GM12878 (cell line): Measurements from ENCODE around the gene CNST. TPM values are rescaled to one million over a fixed set of nuclear protein-coding genes. Genes with fewer than 3 reads are reported as not detected.

ENCODE experiments used
- ATAC-seq: fragments of 200-7000 bp; cut with Tn5 transposase; 3 replicates; pipeline ENCODE4 v1.9.1; 2020; ENCODE audit warnings: mild to moderate bottlenecking, moderate library complexity
- BruUV-seq: library from RNA; stranded (reverse); fragments of 400-500 nt; replicated peaks from 2 replicates; lab custom pipeline; 2021; lab: Mats Ljungman, UMichigan
- CTCF ChIA-PET: fragments of 300-600 bp; sonication (Branson Sonifier 250); formaldehyde crosslinking; extraction: SDS; loops from one replicate; lab custom pipeline; 2021; ENCODE audit warnings: inconsistent platforms; lab: Yijun Ruan, JAX
- POLR2A ChIA-PET: fragments of 350-600 bp; formaldehyde crosslinking; extraction: SDS; loops from one replicate; lab custom pipeline; 2021; ENCODE audit warnings: inconsistent platforms; lab: Charles Lee
- RAD21 ChIA-PET: fragments of 300-600 bp; sonication (Branson Sonifier 250); formaldehyde crosslinking; loops from one replicate; lab custom pipeline; 2023; ENCODE audit warnings: antibody characterized with exemption; ENCODE audit not compliant: unreplicated experiment; lab: Charles Lee
- SMC1A ChIA-PET: fragments of 300-600 bp; sonication (Branson Sonifier 250); formaldehyde crosslinking; loops from one replicate; lab custom pipeline; 2023; ENCODE audit not compliant: unreplicated experiment, uncharacterized antibody; lab: Charles Lee
- DNase-seq: peaks from one replicate; pipeline ENCODE4 v3.0.0-alpha.2; 2011; ENCODE audit warnings: low read depth, low spot score
- FAIRE-seq: peaks from 3 replicates; lab custom pipeline; 2011; peaks lifted over from hg19 to GRCh38; lab: Jason Lieb, UNC
- H2AFZ ChIP-seq: 2 replicates; pipeline ENCODE4 v1.6.0; 2011; ENCODE audit warnings: low read depth, low read length, control low read depth; ENCODE audit not compliant: control insufficient read depth
- H3K27ac ChIP-seq: 2 replicates; pipeline ENCODE4 v1.5.1; 2011; ENCODE audit warnings: control low read depth; ENCODE audit not compliant: control insufficient read depth, insufficient read depth
- H3K27me3 ChIP-seq, 2 experiments: replicated peaks in 1 of 2; 2 replicates each; pipeline versions ENCODE4 v1.6.0 to v1.6.1; 2011; ENCODE audit warnings: low read length in 1 of 2; ENCODE audit not compliant: control insufficient read depth in 2 of 2, insufficient read depth in 2 of 2
- H3K36me3 ChIP-seq, 2 experiments: 2 replicates each; pipeline ENCODE4 v1.5.1; 2011; ENCODE audit warnings: low read length in 1 of 2; ENCODE audit not compliant: control insufficient read depth in 2 of 2, insufficient read depth in 2 of 2
- H3K4me1 ChIP-seq: 2 replicates; pipeline ENCODE4 v1.6.1; 2011; ENCODE audit warnings: mild to moderate bottlenecking, low read length, moderate library complexity, mixed read lengths; ENCODE audit not compliant: control insufficient read depth, insufficient read depth
- H3K4me2 ChIP-seq: 2 replicates; pipeline ENCODE4 v1.6.0; 2011; ENCODE audit warnings: control low read depth; ENCODE audit not compliant: control insufficient read depth, insufficient read depth
- H3K4me3 ChIP-seq: fragments of 200-600 bp; sonication (generic); 2 replicates; pipeline ENCODE4 v1.5.1; 2016
- H3K79me2 ChIP-seq: 2 replicates; pipeline ENCODE4 v1.6.0; 2011; ENCODE audit warnings: low read length; ENCODE audit not compliant: control insufficient read depth, insufficient read depth
- H3K9ac ChIP-seq: 2 replicates; pipeline ENCODE4 v1.8.0; 2011; ENCODE audit warnings: low read length, control low read depth, mixed read lengths; ENCODE audit not compliant: control insufficient read depth, insufficient read depth
- H3K9me3 ChIP-seq: replicated peaks from 3 replicates; pipeline ENCODE4 v1.5.1; 2011; ENCODE audit warnings: mild to moderate bottlenecking, low read length; ENCODE audit not compliant: control insufficient read depth, insufficient read depth
- H4K20me1 ChIP-seq: 2 replicates; pipeline ENCODE4 v1.6.0; 2011; ENCODE audit not compliant: control insufficient read depth, insufficient read depth
- BRCA1 ChIP-seq: IDR thresholded peaks from 2 replicates; pipeline ENCODE4 v1.6.1; 2011; ENCODE audit warnings: low read depth, low read length, improper control_type of control experiment
- CHD4 ChIP-seq: fragments of 200-600 bp; sonication (generic); IDR thresholded peaks from 2 replicates; pipeline ENCODE4 v1.6.1; 2016; ENCODE audit warnings: mild to moderate bottlenecking
- EED ChIP-seq: sonication (generic); IDR thresholded peaks from 2 replicates; pipeline ENCODE4 v1.6.1; 2016; ENCODE audit warnings: antibody characterized with exemption, low read depth
- EP300 ChIP-seq, 2 experiments: fragments of 150-350 bp in 1 of 2; IDR thresholded peaks; 2 replicates each; pipeline ENCODE4 v1.6.1; 2011 to 2012; ENCODE audit warnings: low read depth in 2 of 2, low read length in 2 of 2, borderline replicate concordance in 1 of 2, improper control_type of control experiment in 1 of 2, inconsistent platforms in 1 of 2; ENCODE audit not compliant: control insufficient read depth in 1 of 2
- GABPA ChIP-seq: IDR thresholded peaks from 2 replicates; pipeline ENCODE4 v1.6.1; 2014; ENCODE audit warnings: antibody characterized with exemption, low read depth, mild to moderate bottlenecking, inconsistent platforms
- JUND ChIP-seq: IDR thresholded peaks from 2 replicates; pipeline ENCODE4 v1.6.1; 2012; ENCODE audit warnings: low read depth, mild to moderate bottlenecking, low read length, improper control_type of control experiment, moderate library complexity
- KDM1A ChIP-seq: fragments of 200-600 bp; sonication (generic); IDR thresholded peaks from 2 replicates; pipeline ENCODE4 v1.6.1; 2016; ENCODE audit warnings: borderline replicate concordance
- MTA2 ChIP-seq: fragments of 450-650 bp; IDR thresholded peaks from 2 replicates; pipeline ENCODE4 v1.6.1; 2016; ENCODE audit warnings: low read depth, mild to moderate bottlenecking, moderate library complexity
- NFXL1 ChIP-seq: fragments of 450-650 bp; IDR thresholded peaks from 2 replicates; pipeline ENCODE4 v1.6.1; 2017; ENCODE audit warnings: antibody characterized with exemption, mild to moderate bottlenecking, borderline replicate concordance
- NR2F1 ChIP-seq: fragments of 450-650 bp; conservative IDR thresholded peaks from 2 replicates; pipeline ENCODE4 v1.6.1; 2017; ENCODE audit warnings: mild to moderate bottlenecking
- NRF1 ChIP-seq: conservative IDR thresholded peaks from 2 replicates; pipeline ENCODE4 v1.6.1; 2011; ENCODE audit warnings: mild to moderate bottlenecking, low read depth, low read length, improper control_type of control experiment
- PAX5 ChIP-seq: IDR thresholded peaks from 2 replicates; pipeline ENCODE4 v1.6.1; 2011; ENCODE audit warnings: low read depth, low read length, borderline replicate concordance
- PAX8 ChIP-seq: fragments of 450-650 bp; IDR thresholded peaks from 2 replicates; pipeline ENCODE4 v1.6.1; 2017; ENCODE audit warnings: mild to moderate bottlenecking, moderate library complexity
- RUNX3 ChIP-seq: IDR thresholded peaks from 2 replicates; pipeline ENCODE4 v1.6.1; 2012; ENCODE audit warnings: low read length, inconsistent platforms
- SMAD5 ChIP-seq: IDR thresholded peaks from 2 replicates; pipeline ENCODE4 v1.6.1; 2016; ENCODE audit warnings: antibody characterized with exemption, low read depth
- SP1 ChIP-seq: IDR thresholded peaks from one replicate; pipeline ENCODE4 v1.6.1; 2011; ENCODE audit warnings: low read depth, low read length
- SUZ12 ChIP-seq: fragments of 200-600 bp; sonication (generic); IDR thresholded peaks from one replicate; pipeline ENCODE4 v1.6.1; 2018; ENCODE audit warnings: antibody characterized with exemption, mild to moderate bottlenecking; ENCODE audit not compliant: unreplicated experiment
- TAF1 ChIP-seq: IDR thresholded peaks from 2 replicates; pipeline ENCODE4 v1.6.1; 2011; ENCODE audit warnings: mild to moderate bottlenecking, low read depth, low read length, borderline replicate concordance
- TCF3 ChIP-seq: IDR thresholded peaks from 2 replicates; pipeline ENCODE4 v1.6.1; 2012; ENCODE audit warnings: low read depth, mild to moderate bottlenecking, low read length, borderline replicate concordance; ENCODE audit not compliant: insufficient read depth
- WGBS: methylation state at CpG from one replicate; pipeline ENCODE4 v1.1.6; 2016; ENCODE audit warnings: low lambda C conversion rate; ENCODE audit not compliant: insufficient replicate concordance, insufficient coverage; ENCODE audit errors: missing lambda C conversion rate; 5-methylcytosine and 5-hydroxymethylcytosine counted together
- in situ Hi-C: fragments of 300-500 bp; cut with MboI; formaldehyde crosslinking; loops from 9 replicates; pipeline ENCODE4 v1.14.3; 2018; ENCODE audit warnings: mixed read lengths
- intact Hi-C: fragments of 100-400 bp; cut with micrococcal nuclease; formaldehyde crosslinking; loops from one replicate; pipeline ENCODE4 v1.14.2; 2022; ENCODE audit not compliant: unreplicated experiment
- polyA plus RNA-seq, 11 experiments: library from polyadenylated mRNA; depleted of rRNA in 4 of 11; unstranded in 6 of 11; stranded (reverse) in 5 of 11; fragments of >200 nt; fragmentation: Nextera tagmentation in 4 of 11; fragmentation: Illumina TruSeq in 1 of 11; extraction: Ambion mirVana in 4 of 11; extraction: Trizol in 1 of 11; gene quantifications; 1 replicate in 1 of 11; 2 replicates in 10 of 11; pipeline versions ENCODE4 v1.2.1 to v1.2.3, GENCODE V29; 2011 to 2016; ENCODE audit warnings: inconsistent platforms in 2 of 11, missing spikeins in 2 of 11, low read depth in 1 of 11
- total RNA-seq, 4 experiments: library from RNA; depleted of rRNA in 3 of 4; stranded (reverse); fragments of >200 nt in 3 of 4; fragmentation: Illumina TruSeq in 1 of 4; extraction: Trizol in 1 of 4; gene quantifications; 2 replicates each; pipeline versions ENCODE4 v1.2.1 to v1.2.3, GENCODE V29; 2013 to 2021
- TF ChIP-seq, protein P1 (sequence below): IDR thresholded peaks from 2 replicates; pipeline ENCODE4 v1.6.1; 2011; ENCODE audit warnings: low read depth, mild to moderate bottlenecking, low read length, moderate library complexity, borderline replicate concordance; ENCODE audit errors: extremely low read depth
- TF ChIP-seq, protein P2 (sequence below): fragments of 450-650 bp; IDR thresholded peaks from 2 replicates; pipeline ENCODE4 v1.6.1; 2018; ENCODE audit warnings: borderline replicate concordance, mild to moderate bottlenecking; ENCODE audit not compliant: partially characterized antibody

The CNST gene
- total and polyA plus RNA-seq, 10 of the 15 experiments (the other 5 are each of a cell fraction or from before 2014, with no cell fraction given): 4.8 to 16.2 (median 12.3) TPM

DNA sequence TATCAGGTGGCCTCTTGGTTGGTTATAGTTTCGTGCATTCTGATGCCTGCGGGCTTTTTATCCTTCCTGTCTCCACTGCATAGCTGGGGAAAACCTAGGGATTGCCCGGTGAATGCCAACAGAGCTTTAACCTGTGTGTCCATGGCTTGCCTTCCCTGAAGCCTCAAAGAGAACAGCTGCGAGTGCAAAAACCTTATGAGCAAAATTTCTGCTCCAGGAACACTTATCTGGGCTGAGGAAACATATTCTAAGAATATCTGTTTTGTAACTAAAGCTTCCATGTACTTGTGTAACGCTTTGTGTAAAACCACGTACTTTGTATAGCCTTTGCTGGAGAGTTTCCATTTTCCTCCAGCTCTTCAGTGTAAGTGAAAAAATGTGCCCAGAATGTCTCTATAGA, 7.2 kb downstream of the CNST start:
- H3K9ac ChIP-seq: no peak overlapping the region; the same call in 1 of the 2 replicates
- no peak for FAIRE-seq
- DNase-seq: no peak
- peak overlapping the region; percentile 59; the same call in 1 of the 2 replicates for H3K4me2 ChIP-seq
- peaks cover 30% of the 10 kb centered on the region for H3K4me1 ChIP-seq
- peaks cover 3% of the 10 kb centered on the region; the same call in 1 of the 3 replicates for H3K9me3 ChIP-seq
- no peaks in the 10 kb centered on the region for H4K20me1 ChIP-seq
- 23% methylated on average over 6 of the region's 6 CpGs for WGBS
- ChIA-PET POLR2A (interaction anchor here (0.6 to 0.8 kb wide), 3 partner anchors 8 to 56 kb away, joined by 3 read pairs; no protein-coding TSS in a partner anchor), CTCF (interaction anchor here (0.6 to 2.0 kb wide), 4 partner anchors 10 to 126 kb away, joined by 3 to 7 read pairs (median 4); no protein-coding TSS in a partner anchor), RAD21 (interaction anchor here (0.8 to 1.2 kb wide), 3 partner anchors 22 to 122 kb away, joined by 3 read pairs; no protein-coding TSS in a partner anchor), SMC1A (interaction anchor here (1.2 to 1.8 kb wide), 3 partner anchors 12 to 66 kb away, joined by 3 to 8 read pairs (median 4); partner anchors contain the start of gene SMYD3)
- H3K36me3 ChIP-seq: no peaks in the 10 kb centered on the region
- ATAC-seq: no peak
- in situ Hi-C loops: no loop called here
- BruUV-seq: no TSS peak
- H2AFZ ChIP-seq: peak overlapping the region; percentile 7; the same call in 1 of the 2 replicates
- no peak overlapping the region for H3K4me3 ChIP-seq
- H3K27me3 ChIP-seq: no peaks in the 10 kb centered on the region
- intact Hi-C loops: no loop called here
- H3K27ac ChIP-seq: peak overlapping the region; percentile 66
- peaks cover 78% of the 10 kb centered on the region for H3K79me2 ChIP-seq
- TF ChIP-seq NR2F1 (no peak), EP300 (IDR thresholded peaks at IDR 0.05; ENCODE audit: borderline replicate concordance in 1 of 2, control insufficient read depth in 1 of 2, low read depth in 2 of 2, low read length in 2 of 2) (no peak), GABPA (no peak), SUZ12 (no peak), PAX8 (no peak), NFXL1 (no peak), TCF3 (no peak), KDM1A (no peak), PAX5 (no peak), SMAD5 (no peak), CHD4 (no peak), MTA2 (no peak), SP1 (no peak), TAF1 (no peak), RUNX3 (peak; percentile 19; the same call in 1 of the 2 replicates), BRCA1 (no peak), EED (peak; percentile 18; the same call in 1 of the 2 replicates), NRF1 (no peak), JUND (no peak)
- TF ChIP-seq, protein P1, sequence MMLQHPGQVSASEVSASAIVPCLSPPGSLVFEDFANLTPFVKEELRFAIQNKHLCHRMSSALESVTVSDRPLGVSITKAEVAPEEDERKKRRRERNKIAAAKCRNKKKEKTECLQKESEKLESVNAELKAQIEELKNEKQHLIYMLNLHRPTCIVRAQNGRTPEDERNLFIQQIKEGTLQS: no peak
- TF ChIP-seq, protein P2, sequence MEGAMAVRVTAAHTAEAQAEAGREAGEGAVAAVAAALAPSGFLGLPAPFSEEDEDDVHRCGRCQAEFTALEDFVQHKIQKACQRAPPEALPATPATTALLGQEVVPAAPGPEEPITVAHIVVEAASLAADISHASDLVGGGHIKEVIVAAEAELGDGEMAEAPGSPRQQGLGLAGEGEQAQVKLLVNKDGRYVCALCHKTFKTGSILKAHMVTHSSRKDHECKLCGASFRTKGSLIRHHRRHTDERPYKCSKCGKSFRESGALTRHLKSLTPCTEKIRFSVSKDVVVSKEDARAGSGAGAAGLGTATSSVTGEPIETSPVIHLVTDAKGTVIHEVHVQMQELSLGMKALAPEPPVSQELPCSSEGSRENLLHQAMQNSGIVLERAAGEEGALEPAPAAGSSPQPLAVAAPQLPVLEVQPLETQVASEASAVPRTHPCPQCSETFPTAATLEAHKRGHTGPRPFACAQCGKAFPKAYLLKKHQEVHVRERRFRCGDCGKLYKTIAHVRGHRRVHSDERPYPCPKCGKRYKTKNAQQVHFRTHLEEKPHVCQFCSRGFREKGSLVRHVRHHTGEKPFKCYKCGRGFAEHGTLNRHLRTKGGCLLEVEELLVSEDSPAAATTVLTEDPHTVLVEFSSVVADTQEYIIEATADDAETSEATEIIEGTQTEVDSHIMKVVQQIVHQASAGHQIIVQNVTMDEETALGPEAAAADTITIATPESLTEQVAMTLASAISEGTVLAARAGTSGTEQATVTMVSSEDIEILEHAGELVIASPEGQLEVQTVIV: no peak
